Ovary (tissue), 3 donors: ENCODE results near the gene SPATA31C2.

Experiments used
- CTCF ChIP-seq, 3 donors: fragments of 450-650 bp in 2 of 3; fragments of 200-600 bp in 1 of 3; IDR thresholded peaks; one replicate each; pipeline versions ENCODE4 v1.5.1 to v1.8.0; 2016 to 2022; ENCODE audit warnings: antibody characterized with exemption in 3 of 3, mild to moderate bottlenecking in 1 of 3
- POLR2A ChIP-seq: fragments of 450-650 bp; IDR thresholded peaks from one replicate; pipeline ENCODE4 v1.6.1; 2017; ENCODE audit warnings: antibody characterized with exemption, mild to moderate bottlenecking, moderate library complexity
- donor health status: DM: no; HTN: no; CAD: no.

GRCh38 chr9:88143957-88144625 is 5.8 kb upstream of the SPATA31C2 start:
- no peak for TF ChIP-seq POLR2A
- no peak for TF ChIP-seq CTCF (IDR thresholded peaks at IDR 0.05)
